HUDEP-2 (cell line): ENCODE data around the gene ADAMTS19.
"Not testable (repeated sequence)": the region's sequence is repeated elsewhere in the genome, so short reads cannot be mapped to it uniquely, and the experiment has no call there.

ENCODE experiments used
- DNase-seq, 76 experiments: peaks; one replicate each; lab custom pipeline; 2025; ENCODE audit not compliant: unreplicated experiment in 76 of 76; lab: John Stamatoyannopoulos, UW

The ADAMTS19 gene

DNA sequence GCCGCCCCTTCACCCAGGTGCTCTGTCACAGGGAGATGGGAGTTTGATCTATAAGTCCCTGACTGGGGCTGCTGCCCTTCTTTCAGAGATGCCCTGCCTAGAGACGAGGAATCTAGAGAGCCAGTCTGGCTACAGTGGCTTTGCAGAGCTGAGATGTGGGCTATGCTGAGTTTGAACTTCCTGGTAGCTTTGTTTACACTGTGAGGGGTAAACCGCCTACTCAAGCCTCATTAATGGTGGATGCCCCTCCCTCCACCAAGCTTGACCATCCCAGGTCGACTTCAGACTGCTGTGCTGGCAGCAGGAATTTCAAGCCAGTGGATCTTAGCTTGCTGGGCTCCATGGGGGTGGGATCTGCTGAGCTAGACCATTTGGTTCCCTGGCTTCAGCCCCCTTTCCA, 124.4 kb downstream of the ADAMTS19 start:
- not testable (repeated sequence) for DNase-seq

- no peak for DNase-seq
These were observed 131.5 kb downstream of the ADAMTS19 start for GRCh38 chr5:129591508-129592160.

GRCh38 chr5:129593525-129593924, 133.4 kb downstream of the ADAMTS19 start:
- no peak for DNase-seq

- no peak for DNase-seq
These were observed 141.5 kb downstream of the ADAMTS19 start for GRCh38 chr5:129601576-129601975.

- no peak for DNase-seq
These were observed 148.3 kb downstream of the ADAMTS19 start for GRCh38 chr5:129608350-129608749.

DNA sequence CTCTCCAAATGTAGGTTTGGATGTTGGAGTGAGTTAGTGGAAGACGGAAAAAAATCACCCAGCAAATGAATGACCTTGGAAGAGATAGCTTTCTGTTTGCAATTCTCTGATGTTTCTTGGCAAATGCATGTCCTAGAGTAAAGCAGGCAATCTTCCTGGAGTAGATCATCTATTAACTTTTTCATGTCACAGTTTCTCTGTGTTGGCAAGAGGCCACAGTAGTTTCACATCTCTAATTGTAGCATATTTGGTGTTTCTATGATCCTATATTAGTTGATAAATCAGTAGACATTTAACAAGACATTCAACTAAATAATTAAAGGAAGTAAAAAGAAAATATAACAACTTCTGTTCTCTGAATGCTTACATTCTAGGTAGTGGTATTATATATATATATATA, 149.6 kb downstream of the ADAMTS19 start:
- no peak for DNase-seq

DNA sequence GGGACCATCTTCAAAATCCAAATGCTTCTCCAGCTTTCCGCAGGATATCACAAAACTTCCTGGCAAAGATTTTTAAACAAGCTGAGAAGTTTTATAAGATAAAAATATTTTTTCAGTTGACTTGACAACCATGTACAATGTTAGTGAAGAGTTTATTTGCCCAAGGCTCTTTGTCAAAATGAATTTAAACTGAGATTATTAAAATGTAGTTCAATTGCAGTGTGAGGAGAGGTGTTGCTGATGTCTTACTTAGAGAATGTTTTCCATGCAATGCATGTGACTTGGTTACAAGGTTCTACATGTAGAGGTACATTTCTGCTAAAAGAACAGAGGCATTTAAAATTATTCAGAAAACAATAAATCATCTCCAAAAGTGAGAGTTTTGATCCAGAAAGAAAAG, 156.4 kb downstream of the ADAMTS19 start:
- DNase-seq = no peak

- DNase-seq = no peak
These were observed 157.1 kb downstream of the ADAMTS19 start for GRCh38 chr5:129617206-129617605.

DNA sequence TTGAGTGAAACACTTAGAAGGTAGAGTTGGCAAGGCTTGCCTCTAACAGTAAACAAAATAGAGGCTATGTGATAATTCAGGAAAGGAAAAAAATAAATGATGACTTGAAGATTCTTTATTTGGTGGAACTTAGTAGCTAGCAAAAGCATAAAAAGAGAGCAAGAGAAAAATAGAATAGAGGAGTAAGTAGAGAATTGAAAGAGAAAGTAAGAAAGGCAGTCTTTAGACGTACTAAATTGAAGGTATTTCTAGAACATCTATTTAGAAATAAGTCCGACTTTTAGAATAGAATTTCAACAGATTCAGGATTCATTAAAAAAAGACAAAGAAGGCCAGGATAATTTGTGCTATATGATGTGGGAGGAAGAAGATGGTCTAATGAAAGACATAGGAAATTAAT, 159.7 kb downstream of the ADAMTS19 start:
- no peak for DNase-seq

GRCh38 chr5:129622531-129622930, 162.4 kb downstream of the ADAMTS19 start:
- no peak for DNase-seq

DNA sequence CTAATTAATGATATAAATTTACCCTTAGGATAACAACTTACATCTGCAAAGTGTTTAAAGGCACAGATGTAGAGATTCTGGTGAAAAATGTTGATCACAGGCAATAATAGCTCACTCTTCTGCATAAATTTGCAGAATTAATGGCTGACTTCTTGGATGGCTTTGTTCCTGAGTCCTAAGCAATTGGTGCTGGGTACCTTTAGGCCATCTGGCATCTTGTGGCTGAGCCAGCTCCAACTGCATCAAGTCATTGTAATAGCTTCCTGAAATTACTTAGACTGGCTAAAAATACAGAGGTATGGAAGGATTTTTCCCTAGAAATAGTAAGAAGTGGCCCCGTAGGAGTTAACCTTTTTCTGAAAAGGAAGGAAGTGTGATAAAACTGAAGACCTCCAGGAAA, 169.5 kb downstream of the ADAMTS19 start:
- DNase-seq = no peak

GRCh38 chr5:129630101-129630500, 170.0 kb downstream of the ADAMTS19 start:
- DNase-seq = no peak

- no peak for DNase-seq
These were observed 171.9 kb downstream of the ADAMTS19 start for GRCh38 chr5:129631961-129632360.

DNA sequence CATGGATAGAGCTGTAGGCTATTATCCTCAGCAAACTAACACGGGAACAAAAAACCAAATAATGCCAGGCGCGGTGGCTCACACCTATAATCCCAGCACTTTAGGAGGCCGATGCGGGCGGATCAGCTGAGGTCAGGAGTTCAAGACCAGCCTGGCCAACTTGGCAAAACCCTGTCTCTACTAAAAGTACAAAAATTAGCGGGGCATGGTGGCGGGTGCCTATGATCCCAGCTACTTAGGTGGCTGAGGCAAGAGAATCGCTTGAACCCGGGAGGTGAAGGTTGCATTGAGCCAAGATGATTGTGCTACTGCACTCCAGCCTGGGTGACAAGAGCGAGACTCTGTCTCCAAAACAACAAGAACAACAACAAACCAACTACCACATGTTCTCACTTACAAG, 177.4 kb downstream of the ADAMTS19 start:
- DNase-seq = not testable (repeated sequence)

GRCh38 chr5:129639331-129639730, 179.2 kb downstream of the ADAMTS19 start:
- no peak for DNase-seq

DNA sequence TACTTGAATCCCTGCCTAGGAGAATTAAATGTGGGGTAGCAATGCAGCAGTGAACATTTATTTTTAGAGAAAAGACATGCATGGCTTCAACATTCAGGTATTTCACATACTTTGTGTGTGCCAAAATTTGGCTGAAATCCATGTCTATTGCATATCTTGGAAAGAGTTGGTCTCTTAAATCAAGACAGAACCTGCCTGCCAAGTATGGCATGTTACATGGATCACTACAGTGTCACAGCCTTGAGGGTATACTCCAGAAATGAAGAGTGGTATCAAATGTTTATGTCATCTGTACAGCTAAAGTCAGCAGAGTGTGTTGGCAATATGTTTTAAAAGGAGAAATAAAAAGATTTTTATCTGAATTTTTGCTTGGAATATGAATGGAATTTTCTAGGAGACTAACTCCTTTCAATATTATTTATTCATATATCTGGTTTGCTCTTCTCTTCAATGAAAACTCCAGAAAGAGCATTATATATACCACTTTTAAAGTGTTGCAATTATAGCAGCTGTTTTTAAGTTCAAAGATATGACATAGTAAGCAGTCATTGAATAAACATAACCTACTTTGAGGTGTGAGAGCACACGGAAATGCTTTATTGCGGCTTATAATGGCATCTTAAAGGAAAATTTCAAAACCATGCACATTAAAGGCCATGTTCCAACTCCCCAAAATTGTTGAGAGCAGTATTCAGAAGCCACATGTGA, 192.4 kb downstream of the ADAMTS19 start:
- DNase-seq = no peak

GRCh38 chr5:129653057-129653375, 192.9 kb downstream of the ADAMTS19 start:
- no peak for DNase-seq

DNA sequence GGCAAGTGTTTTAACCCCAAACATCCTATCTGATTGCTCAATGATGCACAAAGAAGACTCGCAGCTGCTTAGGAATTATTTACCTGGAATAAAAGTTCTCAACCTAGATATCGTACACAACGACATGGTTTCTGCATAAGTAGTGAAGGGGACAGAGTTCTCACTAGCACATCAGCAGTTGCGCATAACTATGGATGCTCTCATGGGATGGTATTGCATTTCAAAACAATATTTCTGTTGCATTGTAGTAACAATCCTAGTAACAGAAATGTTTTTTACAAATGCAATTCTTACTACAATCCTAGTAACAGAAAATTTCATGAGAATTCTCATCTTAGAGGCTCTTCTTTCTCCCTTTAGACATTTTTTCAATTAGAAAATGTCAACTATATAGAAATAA, 193.3 kb downstream of the ADAMTS19 start:
- DNase-seq = no peak

- DNase-seq = no peak
These were observed 196.9 kb downstream of the ADAMTS19 start for GRCh38 chr5:129656952-129657351.

DNA sequence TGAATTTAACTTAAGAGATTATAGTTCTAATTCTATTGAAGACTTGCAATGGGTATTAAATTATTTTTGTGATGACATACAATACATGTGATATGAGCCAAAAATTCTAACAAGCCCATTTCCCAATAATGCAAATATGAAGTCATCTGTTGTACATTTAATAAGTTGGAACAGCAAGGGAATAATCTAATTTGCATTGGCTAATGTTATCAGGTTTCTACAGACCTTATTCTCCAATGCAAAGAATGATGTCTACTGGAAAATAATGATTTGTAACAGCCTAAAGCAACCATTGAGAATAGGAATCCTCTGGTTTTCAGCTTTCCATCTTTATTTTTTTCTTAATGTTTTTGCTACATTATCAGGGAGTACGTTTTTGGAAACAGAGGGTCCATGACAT, 198.7 kb downstream of the ADAMTS19 start:
- DNase-seq = no peak

GRCh38 chr5:129661366-129662035, 201.4 kb downstream of the ADAMTS19 start:
- DNase-seq = no peak

GRCh38 chr5:129664336-129664937, 204.3 kb downstream of the ADAMTS19 start:
- peak in 39 of 76 experiments; percentile 1 to 63 (median 16) for DNase-seq
